ENCODE results near the gene DUS2.

- TF ChIP-seq POLR2AphosphoS5 (IDR thresholded peaks at IDR 0.05; ENCODE audit: low read depth, low read length) (no peak), TCF7L2 (IDR thresholded peaks at IDR 0.05; ENCODE audit: low read depth, low read length) (no peak)
- TF ChIP-seq, protein P1, sequence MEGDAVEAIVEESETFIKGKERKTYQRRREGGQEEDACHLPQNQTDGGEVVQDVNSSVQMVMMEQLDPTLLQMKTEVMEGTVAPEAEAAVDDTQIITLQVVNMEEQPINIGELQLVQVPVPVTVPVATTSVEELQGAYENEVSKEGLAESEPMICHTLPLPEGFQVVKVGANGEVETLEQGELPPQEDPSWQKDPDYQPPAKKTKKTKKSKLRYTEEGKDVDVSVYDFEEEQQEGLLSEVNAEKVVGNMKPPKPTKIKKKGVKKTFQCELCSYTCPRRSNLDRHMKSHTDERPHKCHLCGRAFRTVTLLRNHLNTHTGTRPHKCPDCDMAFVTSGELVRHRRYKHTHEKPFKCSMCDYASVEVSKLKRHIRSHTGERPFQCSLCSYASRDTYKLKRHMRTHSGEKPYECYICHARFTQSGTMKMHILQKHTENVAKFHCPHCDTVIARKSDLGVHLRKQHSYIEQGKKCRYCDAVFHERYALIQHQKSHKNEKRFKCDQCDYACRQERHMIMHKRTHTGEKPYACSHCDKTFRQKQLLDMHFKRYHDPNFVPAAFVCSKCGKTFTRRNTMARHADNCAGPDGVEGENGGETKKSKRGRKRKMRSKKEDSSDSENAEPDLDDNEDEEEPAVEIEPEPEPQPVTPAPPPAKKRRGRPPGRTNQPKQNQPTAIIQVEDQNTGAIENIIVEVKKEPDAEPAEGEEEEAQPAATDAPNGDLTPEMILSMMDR (IDR thresholded peaks at IDR 0.05), result no peak
- TF ChIP-seq, protein P2, sequence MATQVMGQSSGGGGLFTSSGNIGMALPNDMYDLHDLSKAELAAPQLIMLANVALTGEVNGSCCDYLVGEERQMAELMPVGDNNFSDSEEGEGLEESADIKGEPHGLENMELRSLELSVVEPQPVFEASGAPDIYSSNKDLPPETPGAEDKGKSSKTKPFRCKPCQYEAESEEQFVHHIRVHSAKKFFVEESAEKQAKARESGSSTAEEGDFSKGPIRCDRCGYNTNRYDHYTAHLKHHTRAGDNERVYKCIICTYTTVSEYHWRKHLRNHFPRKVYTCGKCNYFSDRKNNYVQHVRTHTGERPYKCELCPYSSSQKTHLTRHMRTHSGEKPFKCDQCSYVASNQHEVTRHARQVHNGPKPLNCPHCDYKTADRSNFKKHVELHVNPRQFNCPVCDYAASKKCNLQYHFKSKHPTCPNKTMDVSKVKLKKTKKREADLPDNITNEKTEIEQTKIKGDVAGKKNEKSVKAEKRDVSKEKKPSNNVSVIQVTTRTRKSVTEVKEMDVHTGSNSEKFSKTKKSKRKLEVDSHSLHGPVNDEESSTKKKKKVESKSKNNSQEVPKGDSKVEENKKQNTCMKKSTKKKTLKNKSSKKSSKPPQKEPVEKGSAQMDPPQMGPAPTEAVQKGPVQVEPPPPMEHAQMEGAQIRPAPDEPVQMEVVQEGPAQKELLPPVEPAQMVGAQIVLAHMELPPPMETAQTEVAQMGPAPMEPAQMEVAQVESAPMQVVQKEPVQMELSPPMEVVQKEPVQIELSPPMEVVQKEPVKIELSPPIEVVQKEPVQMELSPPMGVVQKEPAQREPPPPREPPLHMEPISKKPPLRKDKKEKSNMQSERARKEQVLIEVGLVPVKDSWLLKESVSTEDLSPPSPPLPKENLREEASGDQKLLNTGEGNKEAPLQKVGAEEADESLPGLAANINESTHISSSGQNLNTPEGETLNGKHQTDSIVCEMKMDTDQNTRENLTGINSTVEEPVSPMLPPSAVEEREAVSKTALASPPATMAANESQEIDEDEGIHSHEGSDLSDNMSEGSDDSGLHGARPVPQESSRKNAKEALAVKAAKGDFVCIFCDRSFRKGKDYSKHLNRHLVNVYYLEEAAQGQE (IDR thresholded peaks at IDR 0.05; ENCODE audit: insufficient read depth in 1 of 2, low read depth in 2 of 2, low read length in 1 of 2), result no peak
Observed at GRCh38 chr16:68062910-68063393, 39.9 kb downstream of the DUS2 start.

Measured in Panc1 (cell line).